CD14-positive monocyte (primary cell): ENCODE data around the gene ACKR2. TPM values are rescaled to one million over a fixed set of nuclear protein-coding genes. Genes with fewer than 3 reads are reported as not detected.
A peak's percentile ranks its signal among the peaks of the same experiment; 100 is the strongest.

Experiments used
- DNase-seq, 3 donors: peaks; one replicate each; pipeline ENCODE4 v3.0.0-alpha.2; 2011 to 2022
- H2AFZ ChIP-seq: 2 replicates; pipeline ENCODE4 v1.6.0; 2012; ENCODE audit warnings: mild to moderate bottlenecking, low read depth, low read length, inconsistent platforms; ENCODE audit not compliant: insufficient read depth, poor library complexity, severe bottlenecking
- H3K27ac ChIP-seq, 2 donors: 1 replicate in 1 of 2; 2 replicates in 1 of 2; pipeline ENCODE4 v1.5.1; 2012 to 2013; ENCODE audit warnings: low read length in 2 of 2, control low read depth in 1 of 2, inconsistent platforms in 1 of 2, low read depth in 1 of 2, mild to moderate bottlenecking in 1 of 2
- H3K27me3 ChIP-seq, 2 donors: one replicate each; pipeline versions ENCODE4 v1.6.0 to v1.6.1; 2011 to 2013; ENCODE audit warnings: low read length in 2 of 2; ENCODE audit not compliant: control insufficient read depth in 2 of 2, insufficient read depth in 2 of 2
- H3K36me3 ChIP-seq, 2 donors: replicated peaks in 1 of 2; 1 replicate in 1 of 2; 2 replicates in 1 of 2; pipeline versions ENCODE4 v1.5.1 to v1.6.1; 2012 to 2013; ENCODE audit warnings: low read length in 2 of 2, control low read depth in 1 of 2, inconsistent platforms in 1 of 2, mild to moderate bottlenecking in 1 of 2; ENCODE audit not compliant: insufficient read depth in 2 of 2, control insufficient read depth in 1 of 2
- H3K4me1 ChIP-seq, 2 donors: 1 replicate in 1 of 2; 2 replicates in 1 of 2; pipeline versions ENCODE4 v1.5.1 to v1.6.1; 2012 to 2013; ENCODE audit warnings: low read length in 2 of 2, control low read depth in 1 of 2, inconsistent platforms in 1 of 2, mild to moderate bottlenecking in 1 of 2, moderate library complexity in 1 of 2; ENCODE audit not compliant: insufficient read depth in 2 of 2, control insufficient read depth in 1 of 2
- H3K4me2 ChIP-seq: replicated peaks from 2 replicates; pipeline ENCODE3; 2012; ENCODE audit warnings: low read length, moderate library complexity, mild to moderate bottlenecking; ENCODE audit not compliant: poor library complexity, severe bottlenecking; ENCODE audit errors: extremely low read depth
- H3K4me3 ChIP-seq, 3 experiments: fragments of 200-600 bp in 1 of 3; sonication (generic) in 1 of 3; replicated peaks in 1 of 3; 1 replicate in 2 of 3; 2 replicates in 1 of 3; pipeline ENCODE4 v1.5.1; 2011 to 2013; ENCODE audit warnings: low read length in 3 of 3, mild to moderate bottlenecking in 3 of 3, control low read depth in 2 of 3, low read depth in 2 of 3, inconsistent platforms in 1 of 3, moderate library complexity in 1 of 3
- H3K79me2 ChIP-seq: 2 replicates; pipeline ENCODE4 v1.6.0; 2012; ENCODE audit warnings: mild to moderate bottlenecking, control low read depth, inconsistent platforms, low read length, moderate library complexity; ENCODE audit not compliant: insufficient read depth
- H3K9ac ChIP-seq: 2 replicates; pipeline ENCODE4 v1.6.0; 2017; ENCODE audit warnings: low read length, mild to moderate bottlenecking; ENCODE audit not compliant: insufficient read depth, poor library complexity, severe bottlenecking
- H3K9me3 ChIP-seq, 2 donors: replicated peaks in 1 of 2; 1 replicate in 1 of 2; 2 replicates in 1 of 2; pipeline versions ENCODE4 v1.5.1 to v1.6.1; 2012 to 2013; ENCODE audit warnings: low read length in 2 of 2, control low read depth in 1 of 2; ENCODE audit not compliant: control insufficient read depth in 1 of 2, insufficient read depth in 1 of 2
- H4K20me1 ChIP-seq: 2 replicates; pipeline ENCODE4 v1.6.0; 2012; ENCODE audit warnings: mild to moderate bottlenecking, low read length, control low read depth, moderate library complexity; ENCODE audit not compliant: insufficient read depth
- H3K27ac Mint-ChIP-seq, 7 donors: one replicate each; pipeline ENCODE4 v1.8.0; 2020; ENCODE audit warnings: mild to moderate bottlenecking in 7 of 7, mixed read lengths in 7 of 7, moderate library complexity in 6 of 7, inconsistent platforms in 2 of 7
- H3K27me3 Mint-ChIP-seq, 3 donors: one replicate each; pipeline ENCODE4 v1.8.0; 2021 to 2022; ENCODE audit warnings: low read depth in 3 of 3, mild to moderate bottlenecking in 3 of 3, mixed read lengths in 3 of 3, moderate library complexity in 3 of 3, inconsistent platforms in 1 of 3
- H3K36me3 Mint-ChIP-seq, 2 donors: one replicate each; pipeline ENCODE4 v1.8.0; 2020; ENCODE audit warnings: mixed read lengths in 2 of 2, inconsistent platforms in 1 of 2, mild to moderate bottlenecking in 1 of 2
- H3K4me1 Mint-ChIP-seq: one replicate; pipeline ENCODE4 v1.8.0; 2020; ENCODE audit warnings: mild to moderate bottlenecking, mixed read lengths
- H3K4me3 Mint-ChIP-seq, 2 donors: one replicate each; pipeline ENCODE4 v1.8.0; 2020; ENCODE audit warnings: mild to moderate bottlenecking in 2 of 2, mixed read lengths in 2 of 2, moderate library complexity in 1 of 2
- H3K9me3 Mint-ChIP-seq, 7 donors: one replicate each; pipeline ENCODE4 v1.8.0; 2020 to 2022; ENCODE audit warnings: mixed read lengths in 7 of 7, mild to moderate bottlenecking in 6 of 7, moderate library complexity in 6 of 7, inconsistent platforms in 2 of 7
- WGBS: methylation state at CpG from one replicate; pipeline ENCODE4 v1.1.5; 2013; ENCODE audit warnings: missing lambda C conversion rate; ENCODE audit not compliant: insufficient coverage; 5-methylcytosine and 5-hydroxymethylcytosine counted together
- intact Hi-C, 2 donors: fragments of 100-400 bp; cut with micrococcal nuclease; formaldehyde crosslinking; loops; one replicate each; pipeline versions ENCODE4 v1.15.0 to v1.15.1; 2023
- polyA plus RNA-seq, 3 donors: library from polyadenylated mRNA; depleted of rRNA in 1 of 3; unstranded in 2 of 3; stranded (reverse) in 1 of 3; fragments of 300-500 nt in 2 of 3; fragments of >200 nt in 1 of 3; fragmentation: Illumina TruSeq in 2 of 3; gene quantifications; 1 replicate in 2 of 3; 2 replicates in 1 of 3; pipeline ENCODE4 v1.2.3, GENCODE V29; 2012 to 2021
- TF ChIP-seq, protein P1 (sequence below): fragments of 200-600 bp; IDR thresholded peaks from one replicate; pipeline ENCODE4 v1.8.0; 2022; ENCODE audit warnings: antibody characterized with exemption, mild to moderate bottlenecking

Gene ACKR2
- polyA plus RNA-seq, 3 donors, result 0.49 TPM; not detected in 2

GRCh38 chr3:42843713-42844411, 34.6 kb downstream of the ACKR2 start:
- TF ChIP-seq, protein P1, sequence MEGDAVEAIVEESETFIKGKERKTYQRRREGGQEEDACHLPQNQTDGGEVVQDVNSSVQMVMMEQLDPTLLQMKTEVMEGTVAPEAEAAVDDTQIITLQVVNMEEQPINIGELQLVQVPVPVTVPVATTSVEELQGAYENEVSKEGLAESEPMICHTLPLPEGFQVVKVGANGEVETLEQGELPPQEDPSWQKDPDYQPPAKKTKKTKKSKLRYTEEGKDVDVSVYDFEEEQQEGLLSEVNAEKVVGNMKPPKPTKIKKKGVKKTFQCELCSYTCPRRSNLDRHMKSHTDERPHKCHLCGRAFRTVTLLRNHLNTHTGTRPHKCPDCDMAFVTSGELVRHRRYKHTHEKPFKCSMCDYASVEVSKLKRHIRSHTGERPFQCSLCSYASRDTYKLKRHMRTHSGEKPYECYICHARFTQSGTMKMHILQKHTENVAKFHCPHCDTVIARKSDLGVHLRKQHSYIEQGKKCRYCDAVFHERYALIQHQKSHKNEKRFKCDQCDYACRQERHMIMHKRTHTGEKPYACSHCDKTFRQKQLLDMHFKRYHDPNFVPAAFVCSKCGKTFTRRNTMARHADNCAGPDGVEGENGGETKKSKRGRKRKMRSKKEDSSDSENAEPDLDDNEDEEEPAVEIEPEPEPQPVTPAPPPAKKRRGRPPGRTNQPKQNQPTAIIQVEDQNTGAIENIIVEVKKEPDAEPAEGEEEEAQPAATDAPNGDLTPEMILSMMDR, result no peak
- Mint-ChIP-seq H3K36me3 (peaks cover 0 to 4% of the 10 kb centered on the region in 2 donors), H3K4me1 (peaks cover 28% of the 10 kb centered on the region), H3K27me3 (peaks cover 0 to 5% (median 4%) of the 10 kb centered on the region in 3 donors), H3K27ac (peak overlapping the region in 4 of 7 donors; percentile 11 to 73 (median 41)), H3K9me3 (peaks cover 0 to 3% (median 0%) of the 10 kb centered on the region in 7 donors), H3K4me3 (no peak overlapping the region)
- Histone ChIP-seq H3K36me3 (no peaks in the 10 kb centered on the region), H3K4me2 (no peak overlapping the region), H3K79me2 (no peaks in the 10 kb centered on the region), H3K9ac (no peak overlapping the region), H3K4me1 (peaks cover 17 to 18% of the 10 kb centered on the region in 2 donors), H4K20me1 (no peaks in the 10 kb centered on the region), H3K9me3 (no peaks in the 10 kb centered on the region), H2AFZ (no peak overlapping the region), H3K4me3 (no peak overlapping the region), H3K27ac (no peak overlapping the region), H3K27me3 (no peaks in the 10 kb centered on the region)
- no peak for DNase-seq
- WGBS, result 50% methylated on average over 1 of the region's 6 CpGs
- intact Hi-C loops, result no loop called here

DNA sequence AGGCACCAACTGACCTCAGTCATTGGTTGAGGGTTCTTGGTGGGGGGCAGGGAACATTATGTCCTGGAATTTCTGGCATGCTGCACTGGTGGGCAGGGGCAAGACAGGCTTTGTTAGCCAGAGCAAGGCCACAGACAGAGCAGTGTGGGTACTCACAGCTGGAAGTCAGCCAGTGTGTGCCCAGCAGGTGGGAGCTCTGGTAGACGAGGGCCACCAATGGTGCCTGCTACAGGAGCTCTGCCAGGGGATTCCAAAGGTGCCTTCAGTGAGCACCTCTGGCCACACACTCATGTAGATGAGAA, 35.1 kb downstream of the ACKR2 start:
- H3K9me3 ChIP-seq, result no peaks in the 10 kb centered on the region
- Mint-ChIP-seq H3K4me3 (no peak overlapping the region), H3K9me3 (peaks cover 0 to 3% (median 0%) of the 10 kb centered on the region in 7 donors), H3K27me3 (peaks cover 0 to 4% (median 3%) of the 10 kb centered on the region in 3 donors), H3K27ac (peak overlapping the region in 3 of 7 donors; percentile 11 to 52 (median 30)), H3K4me1 (peaks cover 28% of the 10 kb centered on the region), H3K36me3 (peaks cover 0 to 4% of the 10 kb centered on the region in 2 donors)
- no peak overlapping the region for H3K4me3 ChIP-seq
- H3K27ac ChIP-seq, result no peak overlapping the region
- no peaks in the 10 kb centered on the region for H3K79me2 ChIP-seq
- no peak overlapping the region for H2AFZ ChIP-seq
- H3K36me3 ChIP-seq, result no peaks in the 10 kb centered on the region
- WGBS, result 86% methylated on average over 1 of the region's 1 CpG
- H3K4me2 ChIP-seq, result no peak overlapping the region
- no peaks in the 10 kb centered on the region for H4K20me1 ChIP-seq
- no peak for DNase-seq
- no peaks in the 10 kb centered on the region for H3K27me3 ChIP-seq
- TF ChIP-seq, protein P1, result no peak
- peaks cover 17 to 18% of the 10 kb centered on the region in 2 donors for H3K4me1 ChIP-seq
- intact Hi-C loops, result no loop called here
- H3K9ac ChIP-seq, result no peak overlapping the region
